ENCODE results near the gene SORCS2.

DNA sequence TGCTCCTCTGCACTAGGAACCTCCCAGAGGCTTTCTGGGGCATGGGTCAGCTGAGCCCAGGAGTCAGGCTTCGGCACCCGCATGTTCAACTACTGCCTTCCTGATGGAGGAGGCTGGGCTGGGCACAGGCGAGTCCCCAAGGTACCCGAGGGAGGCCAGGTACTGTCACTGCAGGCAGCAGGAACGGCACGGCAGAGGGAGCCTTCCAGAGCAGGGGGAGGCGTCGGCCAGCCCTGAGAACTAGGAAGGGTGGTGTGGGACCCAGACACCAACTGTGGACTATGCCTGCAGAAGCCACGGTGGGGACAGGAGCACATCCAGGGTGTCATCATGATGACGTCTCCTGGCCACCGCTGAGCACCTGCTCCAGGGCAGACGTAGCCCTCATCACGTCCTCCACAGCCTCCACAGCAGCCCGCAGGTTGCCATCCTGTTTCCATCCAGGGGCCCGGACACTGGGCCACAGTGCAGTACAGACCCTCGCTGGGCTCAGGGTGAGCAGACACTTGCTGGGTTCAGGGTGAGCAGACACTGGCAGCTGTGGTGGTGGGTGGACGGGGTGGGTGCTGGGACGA is 40.8 kb downstream of the SORCS2 start:
- TF ChIP-seq, protein P1, sequence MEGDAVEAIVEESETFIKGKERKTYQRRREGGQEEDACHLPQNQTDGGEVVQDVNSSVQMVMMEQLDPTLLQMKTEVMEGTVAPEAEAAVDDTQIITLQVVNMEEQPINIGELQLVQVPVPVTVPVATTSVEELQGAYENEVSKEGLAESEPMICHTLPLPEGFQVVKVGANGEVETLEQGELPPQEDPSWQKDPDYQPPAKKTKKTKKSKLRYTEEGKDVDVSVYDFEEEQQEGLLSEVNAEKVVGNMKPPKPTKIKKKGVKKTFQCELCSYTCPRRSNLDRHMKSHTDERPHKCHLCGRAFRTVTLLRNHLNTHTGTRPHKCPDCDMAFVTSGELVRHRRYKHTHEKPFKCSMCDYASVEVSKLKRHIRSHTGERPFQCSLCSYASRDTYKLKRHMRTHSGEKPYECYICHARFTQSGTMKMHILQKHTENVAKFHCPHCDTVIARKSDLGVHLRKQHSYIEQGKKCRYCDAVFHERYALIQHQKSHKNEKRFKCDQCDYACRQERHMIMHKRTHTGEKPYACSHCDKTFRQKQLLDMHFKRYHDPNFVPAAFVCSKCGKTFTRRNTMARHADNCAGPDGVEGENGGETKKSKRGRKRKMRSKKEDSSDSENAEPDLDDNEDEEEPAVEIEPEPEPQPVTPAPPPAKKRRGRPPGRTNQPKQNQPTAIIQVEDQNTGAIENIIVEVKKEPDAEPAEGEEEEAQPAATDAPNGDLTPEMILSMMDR (IDR thresholded peaks at IDR 0.05; ENCODE audit: low read depth, low read length) = no peak
- TF ChIP-seq MAX (IDR thresholded peaks at IDR 0.05; ENCODE audit: low read depth, low read length) = no peak
- no peak for TF ChIP-seq POLR2A (IDR thresholded peaks at IDR 0.05; ENCODE audit: extremely low read depth, insufficient read length)
